Endothelial cell of umbilical vein (primary cell): ENCODE results near the gene SUV39H2. TPM values are rescaled to one million over a fixed set of nuclear protein-coding genes. Genes with fewer than 3 reads are reported as not detected.

Experiments used
- BruUV-seq: library from RNA; stranded (reverse); fragments of 400-500 nt; replicated peaks from 2 replicates; lab custom pipeline; 2021; lab: Mats Ljungman, UMichigan
- CTCF ChIA-PET: fragments of 300-600, 350-600 bp; sonication (Branson Sonifier 250); formaldehyde crosslinking; loops from one replicate; lab custom pipeline; 2021; ENCODE audit warnings: antibody characterized with exemption, inconsistent platforms; lab: Charles Lee
- POLR2A ChIA-PET: fragments of 300-600, 350-600 bp; sonication (Branson Sonifier 250); formaldehyde crosslinking; loops from one replicate; lab custom pipeline; 2021; ENCODE audit warnings: antibody characterized with exemption, inconsistent platforms; lab: Charles Lee
- DNase-seq: peaks from one replicate; pipeline ENCODE4 v3.0.0-alpha.2; 2011; ENCODE audit warnings: low read depth, low spot score
- FAIRE-seq: peaks from 2 replicates; lab custom pipeline; 2011; peaks lifted over from hg19 to GRCh38; lab: Jason Lieb, UNC
- H2AFZ ChIP-seq: 2 replicates; pipeline ENCODE4 v1.6.0; 2012; ENCODE audit warnings: low read depth, low read length, control low read depth, inconsistent platforms
- H3K27ac ChIP-seq: 2 replicates; pipeline ENCODE4 v1.5.1; 2011; ENCODE audit warnings: low read depth, mild to moderate bottlenecking, control low read depth, low read length, moderate library complexity; ENCODE audit not compliant: insufficient read depth
- H3K27me3 ChIP-seq, 2 experiments: 2 replicates each; pipeline versions ENCODE4 v1.6.0 to v1.6.1; 2011; ENCODE audit warnings: low read length in 2 of 2, mixed read lengths in 1 of 2; ENCODE audit not compliant: control insufficient read depth in 2 of 2, insufficient read depth in 2 of 2
- H3K36me3 ChIP-seq, 2 experiments: 2 replicates in 1 of 2; 3 replicates in 1 of 2; pipeline ENCODE4 v1.5.1; 2011; ENCODE audit warnings: low read length in 2 of 2, mild to moderate bottlenecking in 1 of 2, moderate library complexity in 1 of 2; ENCODE audit not compliant: control insufficient read depth in 2 of 2, insufficient read depth in 2 of 2; ENCODE audit errors: extremely low read depth in 1 of 2
- H3K4me1 ChIP-seq: 3 replicates; pipeline ENCODE4 v1.5.1; 2011; ENCODE audit warnings: mild to moderate bottlenecking, low read length; ENCODE audit not compliant: control insufficient read depth, insufficient read depth; ENCODE audit errors: extremely low read depth
- H3K4me2 ChIP-seq: 2 replicates; pipeline ENCODE4 v1.6.1; 2011; ENCODE audit warnings: low read length, control low read depth, mixed read lengths; ENCODE audit not compliant: insufficient read depth
- H3K4me3 ChIP-seq, 3 experiments: fragments of 200-600 bp in 1 of 3; sonication (generic), shearing (Covaris generic) in 1 of 3; replicated peaks in 1 of 3; 2 replicates each; pipeline ENCODE4 v1.5.1; 2011 to 2016; ENCODE audit warnings: control low read depth in 3 of 3, low read length in 3 of 3, mild to moderate bottlenecking in 2 of 3, inconsistent platforms in 1 of 3, low read depth in 1 of 3, moderate library complexity in 1 of 3; ENCODE audit not compliant: insufficient read depth in 1 of 3
- H3K79me2 ChIP-seq: 2 replicates; pipeline ENCODE4 v1.6.0; 2012; ENCODE audit warnings: low read length, inconsistent platforms; ENCODE audit not compliant: control insufficient read depth, insufficient read depth
- H3K9ac ChIP-seq: replicated peaks from 2 replicates; pipeline ENCODE3; 2011; ENCODE audit warnings: low read length, control low read depth; ENCODE audit not compliant: insufficient read depth; ENCODE audit errors: extremely low read depth
- H3K9me1 ChIP-seq: replicated peaks from 3 replicates; pipeline ENCODE4 v1.6.0; 2011; ENCODE audit warnings: mild to moderate bottlenecking, low read length; ENCODE audit not compliant: control insufficient read depth, insufficient read depth; ENCODE audit errors: extremely low read depth
- H3K9me3 ChIP-seq: replicated peaks from 2 replicates; pipeline ENCODE4 v1.5.1; 2012; ENCODE audit warnings: low read length, inconsistent platforms; ENCODE audit not compliant: control insufficient read depth, insufficient read depth
- H4K20me1 ChIP-seq: replicated peaks from 2 replicates; pipeline ENCODE3; 2011; ENCODE audit warnings: mild to moderate bottlenecking, low read length; ENCODE audit not compliant: control insufficient read depth, insufficient read depth; ENCODE audit errors: extremely low read depth
- EZH2 ChIP-seq: IDR thresholded peaks from 2 replicates; pipeline ENCODE4 v1.6.1; 2012; ENCODE audit warnings: borderline replicate concordance, low read depth, mild to moderate bottlenecking, moderate library complexity, low read length, inconsistent platforms; ENCODE audit not compliant: severe bottlenecking
- FOS ChIP-seq: IDR thresholded peaks from 2 replicates; pipeline ENCODE4 v1.6.1; 2011; ENCODE audit warnings: mild to moderate bottlenecking, low read length, moderate library complexity, borderline replicate concordance; ENCODE audit not compliant: insufficient read depth
- GATA2 ChIP-seq: IDR thresholded peaks from 2 replicates; pipeline ENCODE4 v1.7.0; 2011; ENCODE audit warnings: low read depth, mild to moderate bottlenecking, moderate library complexity, mixed read lengths, low read length; ENCODE audit not compliant: insufficient read length, insufficient read depth
- JUN ChIP-seq: IDR thresholded peaks from 2 replicates; pipeline ENCODE4 v1.6.1; 2011; ENCODE audit warnings: borderline replicate concordance, low read depth; ENCODE audit not compliant: insufficient read length, insufficient read depth
- MYC ChIP-seq: IDR thresholded peaks from one replicate; pipeline ENCODE4 v1.6.1; 2011; ENCODE audit warnings: mild to moderate bottlenecking, low read depth, low read length
- POLR2A ChIP-seq: IDR thresholded peaks from 2 replicates; pipeline ENCODE4 v1.6.1; 2012; ENCODE audit warnings: low read depth, mild to moderate bottlenecking, control low read depth, low read length
- POLR2AphosphoS5 ChIP-seq: IDR thresholded peaks from 2 replicates; pipeline ENCODE4 v1.6.1; 2012; ENCODE audit warnings: low read depth, mild to moderate bottlenecking, control low read depth, low read length, moderate library complexity; ENCODE audit not compliant: insufficient read depth
- dilution Hi-C: fragments of 300-500 bp; cut with MboI; formaldehyde crosslinking; loops from one replicate; pipeline ENCODE4 v1.15.0; 2019; ENCODE audit warnings: low sequenced_read_pairs; ENCODE audit not compliant: extremely low pct_ligation_motif_present
- intact Hi-C: fragments of 100-400 bp; cut with micrococcal nuclease; formaldehyde crosslinking; loops from one replicate; pipeline ENCODE4 v1.10.0; 2022
- polyA plus RNA-seq, 4 experiments: library from polyadenylated mRNA; depleted of rRNA in 3 of 4; stranded (reverse) in 3 of 4; unstranded in 1 of 4; fragments of >200 nt; gene quantifications; 2 replicates each; pipeline versions ENCODE4 v1.2.1 to v1.2.3, GENCODE V29; 2011 to 2012; ENCODE audit warnings: missing spikeins in 1 of 4
- total RNA-seq: library from RNA; stranded (reverse); gene quantifications from 2 replicates; pipeline ENCODE4 v1.2.3, GENCODE V29; 2021
- TF ChIP-seq, protein P1 (sequence below), 2 donors: IDR thresholded peaks; 1 replicate in 1 of 2; 2 replicates in 1 of 2; pipeline ENCODE4 v1.5.1; 2011; ENCODE audit warnings: low read length in 2 of 2, mild to moderate bottlenecking in 2 of 2, moderate library complexity in 2 of 2, control low read depth in 1 of 2, inconsistent platforms in 1 of 2, low read depth in 1 of 2; ENCODE audit not compliant: insufficient read depth in 1 of 2; ENCODE audit errors: extremely low read depth in 1 of 2
- TF ChIP-seq, protein P2 (sequence below): IDR thresholded peaks from 2 replicates; pipeline ENCODE4 v1.6.1; 2011; ENCODE audit not compliant: insufficient read depth, insufficient read length

Gene SUV39H2
- total and polyA plus RNA-seq, 2 donors (not counting 3 experiments of a cell fraction or from before 2014, with no cell fraction given) = 5.7 to 29.9 TPM

DNA sequence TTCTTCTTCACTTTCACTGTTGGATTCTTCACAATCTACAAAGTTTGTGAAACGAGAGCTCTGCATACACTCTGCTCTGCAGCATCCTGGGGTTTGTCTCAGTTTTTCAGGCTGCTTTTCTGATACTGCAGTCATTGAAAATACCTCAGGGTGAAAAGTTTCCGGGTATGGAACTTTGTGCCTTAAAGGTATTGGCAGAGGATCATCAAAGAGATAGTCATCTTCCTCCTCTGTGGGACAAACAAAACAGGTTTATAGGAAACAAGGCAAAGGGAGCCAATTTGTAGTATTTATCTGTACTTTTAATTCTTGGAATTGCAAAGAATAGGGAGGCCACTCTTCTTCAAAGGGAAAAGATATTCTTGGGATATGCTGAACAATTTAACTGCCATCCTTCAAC lies 30.4 kb downstream of the SUV39H2 start:
- Histone ChIP-seq H3K27ac (no peak overlapping the region), H4K20me1 (no peaks in the 10 kb centered on the region), H3K27me3 (no peaks in the 10 kb centered on the region), H3K4me3 (no peak overlapping the region), H2AFZ (no peak overlapping the region), H3K9ac (no peak overlapping the region), H3K9me1 (no peaks in the 10 kb centered on the region), H3K36me3 (peaks cover 3 to 28% of the 10 kb centered on the region in 2 experiments), H3K9me3 (no peaks in the 10 kb centered on the region), H3K79me2 (no peaks in the 10 kb centered on the region), H3K4me1 (no peaks in the 10 kb centered on the region), H3K4me2 (no peak overlapping the region)
- POLR2A ChIA-PET = no interaction called here
- FAIRE-seq (no peak), DNase-seq (no peak)
- BruUV-seq = no TSS peak
- TF ChIP-seq POLR2AphosphoS5 = no peak
- no peak for TF ChIP-seq MYC
- TF ChIP-seq JUN = no peak
- TF ChIP-seq, protein P1, sequence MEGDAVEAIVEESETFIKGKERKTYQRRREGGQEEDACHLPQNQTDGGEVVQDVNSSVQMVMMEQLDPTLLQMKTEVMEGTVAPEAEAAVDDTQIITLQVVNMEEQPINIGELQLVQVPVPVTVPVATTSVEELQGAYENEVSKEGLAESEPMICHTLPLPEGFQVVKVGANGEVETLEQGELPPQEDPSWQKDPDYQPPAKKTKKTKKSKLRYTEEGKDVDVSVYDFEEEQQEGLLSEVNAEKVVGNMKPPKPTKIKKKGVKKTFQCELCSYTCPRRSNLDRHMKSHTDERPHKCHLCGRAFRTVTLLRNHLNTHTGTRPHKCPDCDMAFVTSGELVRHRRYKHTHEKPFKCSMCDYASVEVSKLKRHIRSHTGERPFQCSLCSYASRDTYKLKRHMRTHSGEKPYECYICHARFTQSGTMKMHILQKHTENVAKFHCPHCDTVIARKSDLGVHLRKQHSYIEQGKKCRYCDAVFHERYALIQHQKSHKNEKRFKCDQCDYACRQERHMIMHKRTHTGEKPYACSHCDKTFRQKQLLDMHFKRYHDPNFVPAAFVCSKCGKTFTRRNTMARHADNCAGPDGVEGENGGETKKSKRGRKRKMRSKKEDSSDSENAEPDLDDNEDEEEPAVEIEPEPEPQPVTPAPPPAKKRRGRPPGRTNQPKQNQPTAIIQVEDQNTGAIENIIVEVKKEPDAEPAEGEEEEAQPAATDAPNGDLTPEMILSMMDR (IDR thresholded peaks at IDR 0.05; ENCODE audit: extremely low read depth in 1 of 2, insufficient read depth in 1 of 2, low read depth in 1 of 2, low read length in 2 of 2) = no peak
- no peak for TF ChIP-seq POLR2A
- no peak for TF ChIP-seq FOS
- TF ChIP-seq, protein P2, sequence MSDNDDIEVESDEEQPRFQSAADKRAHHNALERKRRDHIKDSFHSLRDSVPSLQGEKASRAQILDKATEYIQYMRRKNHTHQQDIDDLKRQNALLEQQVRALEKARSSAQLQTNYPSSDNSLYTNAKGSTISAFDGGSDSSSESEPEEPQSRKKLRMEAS = no peak
- no peak for TF ChIP-seq EZH2
- no peak for TF ChIP-seq GATA2
- dilution Hi-C loops = no loop called here
- intact Hi-C loops = no loop called here
- CTCF ChIA-PET = no interaction called here
